Liver (tissue), 9 donors: ENCODE measurements around the gene KAT2A. TPM values are rescaled to one million over a fixed set of nuclear protein-coding genes. Genes with fewer than 3 reads are reported as not detected.
"Not testable (repeated sequence)": the region's sequence is repeated elsewhere in the genome, so short reads cannot be mapped to it uniquely, and the experiment has no call there.

Experiments
- DNase-seq: peaks from one replicate; pipeline ENCODE4 v3.0.0-alpha.2; 2017; ENCODE audit warnings: low spot score
- H3K27ac ChIP-seq, 2 donors: one replicate each; pipeline ENCODE4 v1.7.0; 2013; ENCODE audit warnings: inconsistent platforms in 2 of 2, low read length in 2 of 2, control low read depth in 1 of 2, low read depth in 1 of 2, mild to moderate bottlenecking in 1 of 2
- H3K27me3 ChIP-seq, 4 donors: one replicate each; pipeline versions ENCODE4 v1.6.1 to v1.7.0; 2013; ENCODE audit warnings: low read length in 3 of 4, inconsistent platforms in 1 of 4, mild to moderate bottlenecking in 1 of 4, moderate library complexity in 1 of 4; ENCODE audit not compliant: control insufficient read depth in 4 of 4, insufficient read depth in 4 of 4
- H3K36me3 ChIP-seq, 4 donors: one replicate each; pipeline versions ENCODE4 v1.6.1 to v1.7.0; 2013; ENCODE audit warnings: low read length in 3 of 4, mild to moderate bottlenecking in 3 of 4, low read depth in 1 of 4, moderate library complexity in 1 of 4; ENCODE audit not compliant: control insufficient read depth in 4 of 4, insufficient read depth in 3 of 4
- H3K4me1 ChIP-seq, 4 donors: one replicate each; pipeline versions ENCODE4 v1.6.1 to v1.7.0; 2013; ENCODE audit warnings: low read length in 3 of 4, mild to moderate bottlenecking in 3 of 4, moderate library complexity in 1 of 4; ENCODE audit not compliant: control insufficient read depth in 4 of 4, insufficient read depth in 4 of 4
- H3K4me3 ChIP-seq, 3 donors: one replicate each; pipeline versions ENCODE4 v1.6.1 to v1.7.0; 2013; ENCODE audit warnings: low read length in 3 of 3, control low read depth in 1 of 3, low read depth in 1 of 3, mild to moderate bottlenecking in 1 of 3
- H3K9ac ChIP-seq, 2 donors: one replicate each; pipeline ENCODE4 v1.7.0; 2013; ENCODE audit warnings: low read length in 2 of 2, mild to moderate bottlenecking in 2 of 2, moderate library complexity in 2 of 2, control low read depth in 1 of 2, low read depth in 1 of 2
- H3K9me3 ChIP-seq, 4 donors: one replicate each; pipeline versions ENCODE4 v1.6.1 to v1.7.0; 2013; ENCODE audit warnings: low read length in 3 of 4; ENCODE audit not compliant: control insufficient read depth in 4 of 4
- FOXA1 ChIP-seq: IDR thresholded peaks from 2 replicates; pipeline ENCODE4 v1.6.1; 2016; ENCODE audit warnings: antibody characterized with exemption
- HNF4A ChIP-seq, 2 donors: conservative IDR thresholded peaks; 2 replicates each; pipeline ENCODE4 v1.6.1; 2016; ENCODE audit warnings: antibody characterized with exemption in 2 of 2, mild to moderate bottlenecking in 2 of 2
- HNF4G ChIP-seq: IDR thresholded peaks from 2 replicates; pipeline ENCODE4 v1.6.1; 2016; ENCODE audit warnings: antibody characterized with exemption
- JUND ChIP-seq, 2 donors: IDR thresholded peaks; 2 replicates each; pipeline ENCODE4 v1.6.1; 2016; ENCODE audit warnings: antibody characterized with exemption in 2 of 2
- RXRA ChIP-seq, 2 donors: IDR thresholded peaks; 2 replicates each; pipeline ENCODE4 v1.6.1; 2017 to 2018; ENCODE audit warnings: antibody characterized with exemption in 2 of 2, mild to moderate bottlenecking in 1 of 2
- TAF1 ChIP-seq: conservative IDR thresholded peaks from 2 replicates; pipeline ENCODE4 v1.6.1; 2016; ENCODE audit warnings: antibody characterized with exemption, mild to moderate bottlenecking
- WGBS: extraction: QIAGEN DNeasy Blood & Tissue Kit; methylation state at CpG from one replicate; pipeline ENCODE4 v1.1.7; 2013; 5-methylcytosine and 5-hydroxymethylcytosine counted together
- polyA plus RNA-seq, 2 donors: library from polyadenylated mRNA; stranded (reverse) in 1 of 2; unstranded in 1 of 2; fragments of 200-250 nt in 1 of 2; fragments of >200 nt in 1 of 2; fragmentation: Nextera tagmentation in 1 of 2; extraction: Ambion mirVana in 1 of 2; gene quantifications; one replicate each; pipeline versions ENCODE4 v1.2.1 to v1.2.3, GENCODE V29; 2013 to 2015
- total RNA-seq, 2 donors: library from RNA; depleted of rRNA; stranded (reverse); fragments of >200 nt; gene quantifications; one replicate each; pipeline ENCODE4 v1.2.3, GENCODE V29; 2014
- TF ChIP-seq, protein P1 (sequence below): fragments of 150-350 bp; IDR thresholded peaks from 2 replicates; pipeline ENCODE4 v1.5.1; 2017; ENCODE audit warnings: improper control_type of control experiment, low read depth, low read length; ENCODE audit not compliant: missing input control
- TF ChIP-seq, protein P2 (sequence below): IDR thresholded peaks from 2 replicates; pipeline ENCODE4 v1.6.1; 2016; ENCODE audit warnings: antibody characterized with exemption
- TF ChIP-seq, protein P3 (sequence below): IDR thresholded peaks from 2 replicates; pipeline ENCODE4 v1.6.1; 2016; ENCODE audit warnings: antibody characterized with exemption
- TF ChIP-seq, protein P4 (sequence below): IDR thresholded peaks from 2 replicates; pipeline ENCODE4 v1.6.1; 2016; ENCODE audit warnings: antibody characterized with exemption
- donor health status: healthy.
- donor health status: healthy.
- donor health status: healthy.
- donor health status: healthy.
- donor health status: healthy.

KAT2A gene
- total and polyA plus RNA-seq, 4 donors: 5.1 to 14.4 (median 9.6) TPM

DNA sequence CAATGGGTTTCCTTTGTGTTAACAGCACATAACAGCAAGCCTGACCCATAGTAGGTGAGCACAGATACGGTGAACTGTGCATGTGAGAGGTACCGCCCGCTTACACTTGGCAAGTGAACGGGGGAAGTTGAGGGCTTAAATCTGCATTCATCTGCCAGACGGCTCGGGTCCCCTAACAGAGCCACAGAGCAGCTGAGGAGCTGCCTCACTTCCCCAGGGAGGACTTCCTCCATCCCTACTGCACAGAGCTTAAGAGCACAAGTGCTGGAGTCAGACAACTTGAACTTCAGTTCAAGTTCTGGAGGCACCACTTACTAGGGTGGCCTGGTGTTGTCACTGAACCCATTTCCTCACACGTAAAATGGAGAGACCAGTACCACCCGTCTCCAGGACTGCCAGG, 20.2 kb upstream of the KAT2A start:
- H3K9ac ChIP-seq: no peak overlapping the region
- DNase-seq: no peak
- no peak overlapping the region for H3K27ac ChIP-seq
- H3K4me3 ChIP-seq: no peak overlapping the region
- peaks cover 5 to 10% (median 6%) of the 10 kb centered on the region in 4 donors for H3K36me3 ChIP-seq
- no peaks in the 10 kb centered on the region for H3K9me3 ChIP-seq
- TF ChIP-seq HNF4G (no peak), TAF1 (no peak), RXRA (IDR thresholded peaks at IDR 0.05) (no peak)
- TF ChIP-seq, protein P1, sequence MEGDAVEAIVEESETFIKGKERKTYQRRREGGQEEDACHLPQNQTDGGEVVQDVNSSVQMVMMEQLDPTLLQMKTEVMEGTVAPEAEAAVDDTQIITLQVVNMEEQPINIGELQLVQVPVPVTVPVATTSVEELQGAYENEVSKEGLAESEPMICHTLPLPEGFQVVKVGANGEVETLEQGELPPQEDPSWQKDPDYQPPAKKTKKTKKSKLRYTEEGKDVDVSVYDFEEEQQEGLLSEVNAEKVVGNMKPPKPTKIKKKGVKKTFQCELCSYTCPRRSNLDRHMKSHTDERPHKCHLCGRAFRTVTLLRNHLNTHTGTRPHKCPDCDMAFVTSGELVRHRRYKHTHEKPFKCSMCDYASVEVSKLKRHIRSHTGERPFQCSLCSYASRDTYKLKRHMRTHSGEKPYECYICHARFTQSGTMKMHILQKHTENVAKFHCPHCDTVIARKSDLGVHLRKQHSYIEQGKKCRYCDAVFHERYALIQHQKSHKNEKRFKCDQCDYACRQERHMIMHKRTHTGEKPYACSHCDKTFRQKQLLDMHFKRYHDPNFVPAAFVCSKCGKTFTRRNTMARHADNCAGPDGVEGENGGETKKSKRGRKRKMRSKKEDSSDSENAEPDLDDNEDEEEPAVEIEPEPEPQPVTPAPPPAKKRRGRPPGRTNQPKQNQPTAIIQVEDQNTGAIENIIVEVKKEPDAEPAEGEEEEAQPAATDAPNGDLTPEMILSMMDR: no peak
- peaks cover 3 to 19% (median 8%) of the 10 kb centered on the region in 4 donors for H3K4me1 ChIP-seq
- no peaks in the 10 kb centered on the region for H3K27me3 ChIP-seq
- WGBS: 84% methylated on average over 8 of the region's 8 CpGs

DNA sequence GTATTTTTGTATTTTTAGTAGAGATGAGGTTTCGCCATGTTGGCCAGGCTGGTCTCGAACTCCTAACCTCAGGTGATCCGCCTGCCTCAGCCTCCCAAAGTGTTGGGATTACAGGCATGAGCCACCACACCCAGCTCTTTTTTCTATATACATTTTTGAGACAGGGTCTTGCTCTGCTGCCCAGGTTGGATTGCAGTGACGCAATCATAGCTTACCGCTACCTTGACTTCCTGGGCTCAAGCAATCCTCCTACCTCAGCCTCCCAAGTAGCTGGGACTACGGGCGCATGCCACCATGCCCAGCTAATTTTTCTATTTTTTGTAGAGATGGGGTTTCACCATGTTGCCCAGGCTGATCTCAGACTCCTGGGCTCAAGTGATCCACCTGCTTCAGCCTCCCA, 19.5 kb upstream of the KAT2A start:
- H3K36me3 ChIP-seq: peaks cover 5 to 10% (median 6%) of the 10 kb centered on the region in 4 donors
- 97% methylated on average over 7 of the region's 7 CpGs for WGBS

DNA sequence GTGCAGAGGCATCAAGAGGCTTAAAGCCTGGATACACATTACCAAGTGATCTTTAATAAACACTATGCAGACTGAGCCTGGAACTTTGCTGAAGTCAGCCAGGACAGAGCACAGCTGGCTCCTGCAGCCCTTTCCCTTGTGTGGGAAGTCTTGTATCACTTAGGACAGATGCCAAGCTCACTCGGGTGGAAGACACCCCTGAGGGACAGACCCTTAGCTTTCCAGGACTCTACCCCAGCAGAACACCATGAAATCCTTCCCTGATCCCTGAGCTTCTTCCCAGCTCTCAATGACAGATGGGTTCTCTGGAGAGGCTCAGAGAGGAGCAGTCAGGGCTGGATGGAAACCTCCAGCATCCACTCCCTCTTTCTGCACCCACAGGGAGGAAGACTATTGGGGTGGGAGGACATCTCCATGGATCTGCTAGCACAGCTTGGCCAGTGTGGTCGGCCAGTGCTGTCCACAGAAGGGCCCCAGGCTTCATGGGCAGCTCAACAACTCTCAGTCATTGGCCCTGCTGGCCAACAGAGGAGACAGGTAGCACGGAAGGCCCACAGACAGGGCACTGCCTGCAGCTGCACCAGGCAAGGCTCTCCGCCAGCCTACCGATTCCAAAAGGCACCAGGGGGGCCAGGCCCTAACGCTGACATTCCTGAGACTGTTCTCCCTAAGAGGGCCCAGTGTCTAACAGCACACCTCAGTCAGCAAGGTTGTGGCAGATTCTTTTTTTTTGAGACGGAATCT, 17.8 kb upstream of the KAT2A start:
- no peak for DNase-seq
- TF ChIP-seq, protein P2, sequence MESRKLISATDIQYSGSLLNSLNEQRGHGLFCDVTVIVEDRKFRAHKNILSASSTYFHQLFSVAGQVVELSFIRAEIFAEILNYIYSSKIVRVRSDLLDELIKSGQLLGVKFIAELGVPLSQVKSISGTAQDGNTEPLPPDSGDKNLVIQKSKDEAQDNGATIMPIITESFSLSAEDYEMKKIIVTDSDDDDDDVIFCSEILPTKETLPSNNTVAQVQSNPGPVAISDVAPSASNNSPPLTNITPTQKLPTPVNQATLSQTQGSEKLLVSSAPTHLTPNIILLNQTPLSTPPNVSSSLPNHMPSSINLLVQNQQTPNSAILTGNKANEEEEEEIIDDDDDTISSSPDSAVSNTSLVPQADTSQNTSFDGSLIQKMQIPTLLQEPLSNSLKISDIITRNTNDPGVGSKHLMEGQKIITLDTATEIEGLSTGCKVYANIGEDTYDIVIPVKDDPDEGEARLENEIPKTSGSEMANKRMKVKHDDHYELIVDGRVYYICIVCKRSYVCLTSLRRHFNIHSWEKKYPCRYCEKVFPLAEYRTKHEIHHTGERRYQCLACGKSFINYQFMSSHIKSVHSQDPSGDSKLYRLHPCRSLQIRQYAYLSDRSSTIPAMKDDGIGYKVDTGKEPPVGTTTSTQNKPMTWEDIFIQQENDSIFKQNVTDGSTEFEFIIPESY: no peak
- no peak for TF ChIP-seq FOXA1
- TF ChIP-seq JUND (IDR thresholded peaks at IDR 0.05): no peak
- no peak for TF ChIP-seq HNF4A (conservative IDR thresholded peaks at IDR 0.05)
- TF ChIP-seq HNF4G: no peak
- TF ChIP-seq, protein P3, sequence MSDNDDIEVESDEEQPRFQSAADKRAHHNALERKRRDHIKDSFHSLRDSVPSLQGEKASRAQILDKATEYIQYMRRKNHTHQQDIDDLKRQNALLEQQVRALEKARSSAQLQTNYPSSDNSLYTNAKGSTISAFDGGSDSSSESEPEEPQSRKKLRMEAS: no peak
- no peak for TF ChIP-seq RXRA (IDR thresholded peaks at IDR 0.05)
- TF ChIP-seq, protein P4, sequence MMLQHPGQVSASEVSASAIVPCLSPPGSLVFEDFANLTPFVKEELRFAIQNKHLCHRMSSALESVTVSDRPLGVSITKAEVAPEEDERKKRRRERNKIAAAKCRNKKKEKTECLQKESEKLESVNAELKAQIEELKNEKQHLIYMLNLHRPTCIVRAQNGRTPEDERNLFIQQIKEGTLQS: no peak
- H3K9me3 ChIP-seq: no peaks in the 10 kb centered on the region
- 82% methylated on average over 7 of the region's 7 CpGs for WGBS
- H3K36me3 ChIP-seq: peaks cover 0 to 7% (median 5%) of the 10 kb centered on the region in 4 donors
- H3K4me1 ChIP-seq: peaks cover 16 to 40% (median 18%) of the 10 kb centered on the region in 4 donors
- H3K27ac ChIP-seq: no peak overlapping the region
- H3K4me3 ChIP-seq: no peak overlapping the region
- no peaks in the 10 kb centered on the region for H3K27me3 ChIP-seq
- H3K9ac ChIP-seq: no peak overlapping the region

More for the DNA sequence above, 19.5 kb upstream of the KAT2A start:
- H3K27ac ChIP-seq, H3K9ac ChIP-seq, H3K4me3 ChIP-seq, DNase-seq, H3K27me3 ChIP-seq, H3K9me3 ChIP-seq: not testable (repeated sequence)
- H3K4me1 ChIP-seq: peaks cover 9 to 25% (median 13%) of the 10 kb centered on the region in 4 donors
